ENCODE data around the gene LAMA2.

The LAMA2 gene

GRCh38 chr6:129184808-129185366 lies 301.9 kb downstream of the LAMA2 start:
- no peak for TF ChIP-seq CTCF (IDR thresholded peaks at IDR 0.05; ENCODE audit: low read length, missing control alignments)
- no peak overlapping the region for H3K4me3 ChIP-seq (replicated peaks; ENCODE audit: low read depth, low read length)

GRCh38 chr6:129186988-129187387 lies 304.1 kb downstream of the LAMA2 start:
- DNase-seq (ENCODE audit: low read depth), result peak; percentile 84
- no peak for TF ChIP-seq CTCF (IDR thresholded peaks at IDR 0.05; ENCODE audit: low read length, missing control alignments)
- H3K4me3 ChIP-seq (replicated peaks; ENCODE audit: low read depth, low read length), result no peak overlapping the region

More at GRCh38 chr6:129184808-129185366, 301.9 kb downstream of the LAMA2 start:
- peak; percentile 11 for DNase-seq (ENCODE audit: low read depth)

GRCh38 chr6:129188306-129188705 lies 305.4 kb downstream of the LAMA2 start:
- no peak overlapping the region for H3K4me3 ChIP-seq (replicated peaks; ENCODE audit: low read depth, low read length)
- TF ChIP-seq CTCF (IDR thresholded peaks at IDR 0.05; ENCODE audit: low read length, missing control alignments), result no peak
- DNase-seq (ENCODE audit: low read depth), result no peak

- no peak for DNase-seq (ENCODE audit: low read depth)
- TF ChIP-seq CTCF (IDR thresholded peaks at IDR 0.05; ENCODE audit: low read length, missing control alignments), result no peak
- H3K4me3 ChIP-seq (replicated peaks; ENCODE audit: low read depth, low read length), result no peak overlapping the region
Measured at GRCh38 chr6:129188795-129189194, 305.9 kb downstream of the LAMA2 start.

- DNase-seq (ENCODE audit: low read depth), result no peak
- no peak overlapping the region for H3K4me3 ChIP-seq (replicated peaks; ENCODE audit: low read depth, low read length)
- no peak for TF ChIP-seq CTCF (IDR thresholded peaks at IDR 0.05; ENCODE audit: low read length, missing control alignments)
Measured at GRCh38 chr6:129189266-129189665, 306.3 kb downstream of the LAMA2 start.

GRCh38 chr6:129191235-129191634 lies 308.3 kb downstream of the LAMA2 start:
- H3K4me3 ChIP-seq (replicated peaks; ENCODE audit: low read depth, low read length), result no peak overlapping the region
- DNase-seq (ENCODE audit: low read depth), result no peak
- no peak for TF ChIP-seq CTCF (IDR thresholded peaks at IDR 0.05; ENCODE audit: low read length, missing control alignments)

GRCh38 chr6:129192458-129192989 lies 309.6 kb downstream of the LAMA2 start:
- TF ChIP-seq CTCF (IDR thresholded peaks at IDR 0.05; ENCODE audit: low read length, missing control alignments), result no peak
- H3K4me3 ChIP-seq (replicated peaks; ENCODE audit: low read depth, low read length), result no peak overlapping the region
- no peak for DNase-seq (ENCODE audit: low read depth)

All from fibroblast of pulmonary artery (primary cell).